Neural cell (in vitro differentiated cells): ENCODE data around the gene TRIOBP. TPM values are rescaled to one million over a fixed set of nuclear protein-coding genes. Genes with fewer than 3 reads are reported as not detected.

Source experiments
- H2AFZ ChIP-seq: fragments of 200-600, 300-800 bp; sonication (generic), shearing (Covaris generic); 2 replicates; pipeline ENCODE4 v1.6.0; 2014; ENCODE audit warnings: low read depth, mild to moderate bottlenecking, antibody characterized with exemption, low read length, moderate library complexity
- H3F3A ChIP-seq: fragments of 200-600 bp; shearing (Covaris generic); 2 replicates; pipeline ENCODE4 v1.6.1; 2016; ENCODE audit warnings: mild to moderate bottlenecking, moderate library complexity, mixed read lengths, antibody characterized with exemption, low read length; ENCODE audit not compliant: insufficient read depth, poor library complexity, severe bottlenecking
- H3K27ac ChIP-seq: fragments of 200-600, 300-800 bp; sonication (generic), shearing (Covaris generic); 2 replicates; pipeline ENCODE4 v1.5.1; 2014; ENCODE audit warnings: mild to moderate bottlenecking, low read length, moderate library complexity
- H3K27me3 ChIP-seq: fragments of 300-800, 200-600 bp; sonication (generic), shearing (Covaris generic); 2 replicates; pipeline ENCODE4 v1.6.0; 2014; ENCODE audit warnings: mild to moderate bottlenecking, low read depth, low read length, moderate library complexity; ENCODE audit not compliant: insufficient read depth
- H3K36me3 ChIP-seq: fragments of 300-800, 200-600 bp; sonication (generic), shearing (Covaris generic); 2 replicates; pipeline ENCODE4 v1.5.1; 2014; ENCODE audit warnings: mild to moderate bottlenecking, antibody characterized with exemption, low read length, moderate library complexity; ENCODE audit not compliant: insufficient read depth
- H3K4me2 ChIP-seq: fragments of 300-800, 200-600 bp; sonication (generic), shearing (Covaris generic); 2 replicates; pipeline ENCODE4 v1.6.0; 2014; ENCODE audit warnings: mild to moderate bottlenecking, low read length
- H3K4me3 ChIP-seq: fragments of 300-800, 200-600 bp; sonication (generic), shearing (Covaris generic); 2 replicates; pipeline ENCODE4 v1.5.1; 2014; ENCODE audit warnings: mild to moderate bottlenecking, low read length, moderate library complexity
- H3K79me2 ChIP-seq: fragments of 200-600 bp; shearing (Covaris generic); replicated peaks from 2 replicates; pipeline ENCODE4 v1.6.0; 2014; ENCODE audit warnings: mild to moderate bottlenecking, low read length, moderate library complexity; ENCODE audit not compliant: insufficient read depth
- H3K9ac ChIP-seq: fragments of 300-800, 200-600 bp; sonication (generic), shearing (Covaris generic); 2 replicates; pipeline ENCODE4 v1.6.1; 2016; ENCODE audit warnings: mild to moderate bottlenecking, low read length, mixed read lengths
- H3K9me2 ChIP-seq: fragments of 200-600 bp; shearing (Covaris generic); 2 replicates; pipeline ENCODE4 v1.6.1; 2016; ENCODE audit warnings: mild to moderate bottlenecking, low read length, mixed read lengths; ENCODE audit not compliant: insufficient read depth
- H3K9me3 ChIP-seq: fragments of 200-600, 300-800 bp; sonication (generic), shearing (Covaris generic); 2 replicates; pipeline ENCODE4 v1.6.1; 2016; ENCODE audit warnings: mild to moderate bottlenecking, mixed run types, low read length, moderate library complexity, mixed read lengths
- H4K20me1 ChIP-seq: fragments of 200-600 bp; shearing (Covaris generic); 2 replicates; pipeline ENCODE4 v1.6.1; 2016; ENCODE audit warnings: mild to moderate bottlenecking, mixed run types; ENCODE audit not compliant: insufficient read depth
- MXI1 ChIP-seq: fragments of 450-650 bp; conservative IDR thresholded peaks from 2 replicates; pipeline ENCODE4 v1.6.1; 2014; ENCODE audit warnings: antibody characterized with exemption, mild to moderate bottlenecking; ENCODE audit not compliant: poor library complexity, severe bottlenecking
- REST ChIP-seq: IDR thresholded peaks from 2 replicates; pipeline ENCODE4 v1.6.1; 2012; ENCODE audit warnings: borderline replicate concordance
- SMC3 ChIP-seq: fragments of 450-650 bp; conservative IDR thresholded peaks from 2 replicates; pipeline ENCODE4 v1.6.1; 2014; ENCODE audit warnings: antibody characterized with exemption, mild to moderate bottlenecking, moderate library complexity; ENCODE audit not compliant: poor library complexity
- polyA plus RNA-seq: library from polyadenylated mRNA; depleted of rRNA; stranded (reverse); fragments of >200 nt; gene quantifications from 2 replicates; pipeline ENCODE4 v1.2.3, GENCODE V29; 2014
- TF ChIP-seq, protein P1 (sequence below): fragments of 450-650 bp; IDR thresholded peaks from 2 replicates; pipeline ENCODE4 v1.5.1; 2014; ENCODE audit warnings: antibody characterized with exemption, mild to moderate bottlenecking, moderate library complexity; ENCODE audit not compliant: poor library complexity, severe bottlenecking

Gene TRIOBP
- polyA plus RNA-seq, 1 donor from 2014 or later = 16.2 TPM

DNA sequence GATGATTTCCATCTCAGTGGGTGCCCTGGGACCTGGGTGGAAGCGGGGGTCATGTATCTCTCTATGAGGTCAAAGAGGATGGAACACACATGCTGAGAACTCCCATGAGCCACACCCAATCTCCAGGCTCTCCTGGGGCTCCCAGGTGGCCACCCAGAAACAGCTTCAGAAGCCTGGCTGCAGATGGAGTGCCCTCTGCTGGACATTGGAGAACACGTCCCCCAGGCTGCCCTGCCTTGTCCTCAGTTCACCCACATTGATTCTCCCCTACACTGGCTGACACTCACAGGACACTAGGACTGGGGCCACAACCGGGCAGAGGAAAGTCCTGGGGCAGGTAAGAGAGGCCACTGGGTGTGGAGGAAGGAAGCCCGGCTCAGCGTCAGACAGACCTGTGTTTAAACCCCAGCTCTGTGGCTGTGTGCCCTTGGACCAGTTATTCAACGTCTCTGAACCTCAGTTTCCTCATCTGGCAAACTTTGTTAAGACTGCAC lies 15.2 kb upstream of the TRIOBP start:
- H3K36me3 ChIP-seq = no peaks in the 10 kb centered on the region
- no peaks in the 10 kb centered on the region for H3K9me2 ChIP-seq
- TF ChIP-seq, protein P1, sequence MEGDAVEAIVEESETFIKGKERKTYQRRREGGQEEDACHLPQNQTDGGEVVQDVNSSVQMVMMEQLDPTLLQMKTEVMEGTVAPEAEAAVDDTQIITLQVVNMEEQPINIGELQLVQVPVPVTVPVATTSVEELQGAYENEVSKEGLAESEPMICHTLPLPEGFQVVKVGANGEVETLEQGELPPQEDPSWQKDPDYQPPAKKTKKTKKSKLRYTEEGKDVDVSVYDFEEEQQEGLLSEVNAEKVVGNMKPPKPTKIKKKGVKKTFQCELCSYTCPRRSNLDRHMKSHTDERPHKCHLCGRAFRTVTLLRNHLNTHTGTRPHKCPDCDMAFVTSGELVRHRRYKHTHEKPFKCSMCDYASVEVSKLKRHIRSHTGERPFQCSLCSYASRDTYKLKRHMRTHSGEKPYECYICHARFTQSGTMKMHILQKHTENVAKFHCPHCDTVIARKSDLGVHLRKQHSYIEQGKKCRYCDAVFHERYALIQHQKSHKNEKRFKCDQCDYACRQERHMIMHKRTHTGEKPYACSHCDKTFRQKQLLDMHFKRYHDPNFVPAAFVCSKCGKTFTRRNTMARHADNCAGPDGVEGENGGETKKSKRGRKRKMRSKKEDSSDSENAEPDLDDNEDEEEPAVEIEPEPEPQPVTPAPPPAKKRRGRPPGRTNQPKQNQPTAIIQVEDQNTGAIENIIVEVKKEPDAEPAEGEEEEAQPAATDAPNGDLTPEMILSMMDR = peak; percentile 52
- TF ChIP-seq SMC3 = peak; percentile 44
- no peak for TF ChIP-seq REST

GRCh38 chr22:37684803-37685615 lies 11.8 kb upstream of the TRIOBP start:
- H3K9me3 ChIP-seq = no peaks in the 10 kb centered on the region
- TF ChIP-seq MXI1 = no peak
- no peaks in the 10 kb centered on the region for H3K27me3 ChIP-seq
- H2AFZ ChIP-seq = peak overlapping the region; percentile 14
- no peak overlapping the region for H3K4me2 ChIP-seq
- H3K36me3 ChIP-seq = no peaks in the 10 kb centered on the region
- peaks cover 6% of the 10 kb centered on the region for H3K79me2 ChIP-seq
- H3K9ac ChIP-seq = no peak overlapping the region
- H3K9me2 ChIP-seq = no peaks in the 10 kb centered on the region
- no peak overlapping the region for H3K4me3 ChIP-seq
- no peaks in the 10 kb centered on the region for H3F3A ChIP-seq
- no peak overlapping the region for H3K27ac ChIP-seq
- H4K20me1 ChIP-seq = no peaks in the 10 kb centered on the region

More for the DNA sequence above, 15.2 kb upstream of the TRIOBP start:
- no peaks in the 10 kb centered on the region for H3F3A ChIP-seq
- H4K20me1 ChIP-seq = no peaks in the 10 kb centered on the region
- no peak overlapping the region for H3K27ac ChIP-seq
- H3K79me2 ChIP-seq = peaks cover 2% of the 10 kb centered on the region
- H3K9me3 ChIP-seq = no peaks in the 10 kb centered on the region
- H3K9ac ChIP-seq = no peak overlapping the region
- no peak overlapping the region for H3K4me2 ChIP-seq
- H3K27me3 ChIP-seq = no peaks in the 10 kb centered on the region
- no peak overlapping the region for H2AFZ ChIP-seq
- no peak overlapping the region for H3K4me3 ChIP-seq
